HUES64 (cell line): ENCODE measurements around the gene SRGAP2C.
"Not testable (repeated sequence)": the region's sequence is repeated elsewhere in the genome, so short reads cannot be mapped to it uniquely, and the experiment has no call there.

Experiments
- H3K27ac ChIP-seq: 2 replicates; pipeline ENCODE4 v1.7.0; 2013; ENCODE audit warnings: low read depth, low read length, inconsistent platforms
- H3K27me3 ChIP-seq: 2 replicates; pipeline ENCODE4 v1.6.1; 2013; ENCODE audit warnings: mild to moderate bottlenecking, low read length; ENCODE audit not compliant: insufficient read depth
- H3K36me3 ChIP-seq: 2 replicates; pipeline ENCODE4 v1.6.1; 2013; ENCODE audit warnings: mild to moderate bottlenecking, low read length; ENCODE audit not compliant: insufficient read depth
- H3K4me1 ChIP-seq: 2 replicates; pipeline ENCODE4 v1.6.1; 2013; ENCODE audit warnings: mild to moderate bottlenecking, low read length, moderate library complexity; ENCODE audit not compliant: insufficient read depth
- H3K4me3 ChIP-seq: 2 replicates; pipeline ENCODE4 v1.5.1; 2013; ENCODE audit warnings: mild to moderate bottlenecking, low read length, moderate library complexity
- H3K9ac ChIP-seq: 2 replicates; pipeline ENCODE4 v1.6.1; 2013; ENCODE audit warnings: mild to moderate bottlenecking, low read depth, low read length
- H3K9me3 ChIP-seq: 2 replicates; pipeline ENCODE4 v1.6.1; 2013; ENCODE audit warnings: low read depth, low read length; ENCODE audit not compliant: insufficient read depth
- WGBS: fragments of 150-250, 120-280 bp; methylation state at CpG from one replicate; pipeline ENCODE4 v1.1.7; 2013; ENCODE audit warnings: missing lambda C conversion rate; 5-methylcytosine and 5-hydroxymethylcytosine counted together

The SRGAP2C gene

DNA sequence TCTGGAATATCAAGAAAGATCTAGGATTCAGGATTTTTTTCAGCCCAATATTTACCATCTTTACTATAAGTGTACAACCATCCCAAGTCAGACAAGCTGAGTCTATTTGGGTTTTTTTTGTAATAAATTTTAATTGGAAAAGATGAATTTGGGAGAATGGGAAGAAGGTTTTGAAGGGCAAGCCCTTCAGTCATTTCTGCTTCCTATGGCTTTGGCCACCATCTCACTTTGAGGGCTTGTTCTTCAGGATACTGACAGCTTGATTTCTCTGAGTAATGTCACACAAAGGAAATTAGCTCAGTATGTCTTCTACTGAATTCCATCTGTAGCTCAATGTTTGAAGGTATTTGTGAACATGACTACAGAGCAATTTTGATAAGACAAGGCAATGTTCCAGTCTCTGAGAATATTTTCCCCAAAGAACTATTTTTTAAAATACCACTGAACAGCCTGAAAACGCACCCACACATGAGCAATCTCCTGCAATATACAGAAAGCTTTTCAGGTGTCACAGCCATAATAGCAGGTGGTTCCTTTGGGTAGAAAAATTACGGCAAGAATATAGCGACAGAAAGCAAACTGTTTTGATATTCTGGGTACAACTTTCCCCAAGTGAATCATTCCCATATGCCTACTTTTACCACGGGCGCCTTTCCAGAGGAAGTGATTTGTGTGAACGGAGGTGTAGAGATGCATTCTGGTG lies 23.4 kb upstream of the SRGAP2C start:
- H3K4me1 ChIP-seq, H3K27me3 ChIP-seq, H3K27ac ChIP-seq, H3K9ac ChIP-seq, H3K4me3 ChIP-seq, H3K9me3 ChIP-seq, H3K36me3 ChIP-seq: not testable (repeated sequence)
- 96% methylated on average over 1 of the region's 6 CpGs for WGBS

DNA sequence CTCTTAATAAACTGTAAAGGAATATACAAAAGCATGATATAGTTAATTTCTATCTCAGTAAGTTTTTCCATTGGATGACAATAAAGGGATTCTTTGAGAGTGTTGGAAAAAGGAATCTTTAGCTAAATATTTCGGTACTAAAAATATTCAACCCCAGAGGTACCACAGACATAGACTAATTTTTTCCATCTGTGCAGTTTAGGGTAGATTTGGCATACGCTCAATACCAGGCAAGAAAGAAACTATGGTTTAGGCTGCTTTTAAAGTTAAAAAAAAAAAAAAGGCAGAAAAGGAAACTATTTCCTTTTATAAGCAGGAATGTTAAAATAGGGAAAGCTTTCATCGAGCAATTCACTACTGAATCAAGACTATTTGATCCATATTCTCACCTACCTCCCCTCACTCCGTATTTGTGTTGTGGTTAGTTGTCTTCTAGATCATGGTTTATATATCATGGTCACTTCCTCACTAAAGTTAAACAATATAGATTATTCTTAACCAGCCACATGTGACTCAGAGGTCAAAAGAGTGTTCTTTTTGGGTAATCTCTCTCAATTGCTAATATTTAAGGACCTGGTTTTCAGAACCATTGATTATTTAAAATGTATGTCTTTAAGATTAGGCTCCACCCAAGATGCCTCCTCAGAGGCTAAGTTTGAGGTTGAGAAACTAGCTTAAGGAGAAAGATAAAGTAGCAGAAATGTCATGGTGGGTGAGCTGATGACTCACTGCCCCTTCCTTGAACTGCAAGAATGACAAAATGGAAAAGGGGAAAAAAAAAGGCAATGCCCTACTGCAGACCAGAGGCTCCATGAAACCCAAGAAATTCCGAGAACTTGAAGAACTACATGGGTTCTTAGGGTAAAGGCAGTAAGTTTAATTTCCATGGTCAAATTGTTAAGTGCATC lies 20.7 kb upstream of the SRGAP2C start:
- WGBS, result no CpG with 5 or more reads among the region's 5 CpGs

DNA sequence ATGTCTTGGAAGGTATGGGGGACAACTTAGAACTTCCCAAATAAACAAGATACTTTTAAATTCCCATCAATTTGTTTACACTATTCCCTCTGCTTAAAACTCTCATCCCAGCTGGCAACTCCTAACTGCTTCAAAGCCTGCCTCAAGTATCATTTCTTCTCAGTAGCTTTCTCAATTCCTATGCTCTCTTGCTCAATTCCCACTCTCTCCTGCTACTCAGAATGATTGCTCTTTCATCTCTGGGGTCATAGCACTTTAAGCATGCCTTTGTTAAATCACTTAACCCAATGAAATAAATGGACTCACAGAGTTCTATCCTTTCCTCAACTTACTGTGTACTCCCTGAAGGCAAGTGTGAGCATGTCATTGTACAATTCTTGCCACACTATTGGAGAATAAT lies 19.5 kb upstream of the SRGAP2C start:
- H3K9ac ChIP-seq, H3K4me1 ChIP-seq, H3K27me3 ChIP-seq, H3K36me3 ChIP-seq, H3K4me3 ChIP-seq, H3K9me3 ChIP-seq, H3K27ac ChIP-seq: not testable (repeated sequence)

More for the DNA sequence above, 20.7 kb upstream of the SRGAP2C start:
- H3K36me3 ChIP-seq, H3K9ac ChIP-seq, H3K4me3 ChIP-seq, H3K27ac ChIP-seq, H3K4me1 ChIP-seq, H3K9me3 ChIP-seq, H3K27me3 ChIP-seq: not testable (repeated sequence)

DNA sequence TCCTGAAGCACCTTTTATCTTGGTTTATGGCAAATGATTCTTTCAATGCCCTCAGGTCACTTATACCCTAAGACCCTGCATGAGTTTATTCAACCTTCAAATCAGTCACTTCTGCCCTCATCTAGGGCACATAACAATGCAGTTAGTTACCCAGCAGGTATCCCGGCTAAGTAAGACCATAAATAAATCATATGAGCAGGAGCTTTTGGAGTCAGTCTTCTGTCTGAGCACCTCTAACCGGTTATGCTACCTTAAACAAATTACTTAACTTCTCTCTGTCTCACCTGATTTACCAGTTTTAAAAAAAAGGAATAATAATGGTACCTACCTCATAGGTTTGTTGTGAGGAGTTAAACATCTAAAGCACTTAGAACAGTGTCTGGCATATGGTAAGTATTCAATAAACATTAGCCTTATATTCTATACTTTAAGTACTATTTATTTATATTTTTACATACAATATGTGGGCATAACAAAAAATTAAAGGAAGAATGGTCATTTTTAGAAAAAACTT lies 17.5 kb upstream of the SRGAP2C start:
- not testable (repeated sequence) for H3K27me3 ChIP-seq, H3K9me3 ChIP-seq, H3K27ac ChIP-seq, H3K9ac ChIP-seq, H3K4me1 ChIP-seq, H3K4me3 ChIP-seq, H3K36me3 ChIP-seq
- 93% methylated on average over 1 of the region's 2 CpGs for WGBS

DNA sequence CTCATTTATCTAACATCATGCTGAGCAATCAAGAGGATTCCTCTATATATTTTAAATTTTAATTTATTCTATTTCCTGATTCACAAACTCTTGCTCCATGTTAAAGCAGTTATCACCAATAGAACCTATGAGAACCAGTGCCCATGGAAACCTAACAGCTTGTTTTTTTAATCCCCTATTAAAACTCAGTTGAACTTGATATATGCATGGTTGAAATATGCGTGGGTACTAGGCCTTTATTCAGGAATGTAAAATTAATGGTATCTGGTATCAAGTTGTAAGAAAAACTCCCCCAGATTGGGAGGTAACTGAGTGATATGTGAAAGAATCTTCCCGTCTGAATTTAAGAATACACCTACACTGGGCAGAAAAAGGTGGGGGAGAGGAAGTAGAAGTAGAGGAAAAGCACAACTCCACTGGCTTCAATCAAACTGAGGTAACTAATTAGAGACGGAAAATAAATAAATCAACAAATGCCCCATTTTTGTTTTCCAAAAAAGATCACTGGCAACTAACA lies 16.6 kb upstream of the SRGAP2C start:
- H3K27me3 ChIP-seq, H3K9ac ChIP-seq, H3K9me3 ChIP-seq, H3K27ac ChIP-seq, H3K36me3 ChIP-seq, H3K4me3 ChIP-seq, H3K4me1 ChIP-seq: not testable (repeated sequence)
- WGBS, result no CpG with 5 or more reads among the region's 3 CpGs

DNA sequence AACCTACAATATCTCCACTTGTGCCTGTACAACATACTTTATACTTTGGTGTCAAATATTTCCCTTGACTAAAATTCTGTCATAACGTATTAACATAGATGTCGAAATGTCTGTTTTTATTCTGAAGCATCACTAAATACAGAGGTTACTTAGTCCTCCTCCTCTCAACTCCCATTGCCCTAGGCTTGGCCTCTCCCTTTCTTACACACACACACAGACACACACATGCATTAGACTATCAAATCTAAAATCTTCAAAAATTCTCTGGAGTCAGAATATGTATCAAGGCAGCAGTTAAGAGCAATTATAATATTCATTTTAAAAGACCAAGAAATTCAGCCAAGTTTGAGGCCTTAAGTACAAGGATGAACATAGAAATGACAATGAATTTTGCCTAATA lies 8.1 kb upstream of the SRGAP2C start:
- 94% methylated on average over 2 of the region's 2 CpGs for whole genome bisulfite sequencing
- not testable (repeated sequence) for H3K36me3 ChIP-seq, H3K27ac ChIP-seq, H3K9ac ChIP-seq, H3K9me3 ChIP-seq, H3K27me3 ChIP-seq, H3K4me1 ChIP-seq, H3K4me3 ChIP-seq

DNA sequence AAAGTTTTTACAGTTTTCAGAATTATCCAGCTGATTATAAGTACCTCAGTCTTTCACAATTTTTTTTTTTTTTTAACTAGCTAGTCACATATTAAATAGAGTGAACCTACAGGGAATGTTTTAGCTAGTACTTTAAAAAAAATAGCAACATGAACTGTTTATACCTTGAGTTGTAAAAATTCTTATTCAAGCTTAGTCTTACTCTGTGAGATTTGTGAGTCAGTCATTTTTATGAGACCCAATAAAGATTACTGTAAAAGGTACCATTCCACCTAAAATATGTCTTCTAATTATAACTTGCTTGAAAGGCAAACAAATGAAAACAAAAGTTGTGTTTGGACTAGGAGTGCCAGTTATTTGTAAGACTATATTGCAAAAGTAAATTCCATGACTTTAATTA lies 6.6 kb upstream of the SRGAP2C start:
- not testable (repeated sequence) for H3K4me3 ChIP-seq, H3K4me1 ChIP-seq, H3K9ac ChIP-seq, H3K9me3 ChIP-seq, H3K36me3 ChIP-seq, H3K27me3 ChIP-seq, H3K27ac ChIP-seq

DNA sequence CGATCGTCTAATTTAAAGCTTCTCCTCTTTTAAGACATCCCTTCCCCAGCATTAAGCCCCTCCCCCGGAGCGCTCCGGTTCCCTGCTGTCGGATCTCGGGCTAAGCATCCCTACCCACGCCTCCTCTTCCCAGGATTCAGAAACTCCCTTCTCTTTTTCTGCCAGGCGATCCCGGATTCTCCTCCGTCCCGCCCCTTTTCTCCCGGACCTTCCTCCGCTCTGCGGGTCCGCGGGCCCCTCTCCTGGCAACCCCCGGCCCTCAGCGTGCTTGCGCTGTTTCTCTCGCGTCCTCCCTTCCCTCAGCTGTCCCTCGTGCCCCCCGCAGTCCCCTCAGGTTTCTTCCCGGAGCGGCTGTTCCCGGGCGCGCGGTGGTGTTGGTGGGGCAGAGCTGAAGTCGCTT lies 908 bp upstream of the SRGAP2C start:
- H3K9me3 ChIP-seq, H3K27me3 ChIP-seq, H3K36me3 ChIP-seq, H3K9ac ChIP-seq, H3K4me1 ChIP-seq: not testable (repeated sequence)
- WGBS, result 0% methylated on average over 5 of the region's 31 CpGs
- peak overlapping the region; percentile 56 for H3K4me3 ChIP-seq
- H3K27ac ChIP-seq, result peak overlapping the region; percentile 64; the same call in 1 of the 2 replicates

DNA sequence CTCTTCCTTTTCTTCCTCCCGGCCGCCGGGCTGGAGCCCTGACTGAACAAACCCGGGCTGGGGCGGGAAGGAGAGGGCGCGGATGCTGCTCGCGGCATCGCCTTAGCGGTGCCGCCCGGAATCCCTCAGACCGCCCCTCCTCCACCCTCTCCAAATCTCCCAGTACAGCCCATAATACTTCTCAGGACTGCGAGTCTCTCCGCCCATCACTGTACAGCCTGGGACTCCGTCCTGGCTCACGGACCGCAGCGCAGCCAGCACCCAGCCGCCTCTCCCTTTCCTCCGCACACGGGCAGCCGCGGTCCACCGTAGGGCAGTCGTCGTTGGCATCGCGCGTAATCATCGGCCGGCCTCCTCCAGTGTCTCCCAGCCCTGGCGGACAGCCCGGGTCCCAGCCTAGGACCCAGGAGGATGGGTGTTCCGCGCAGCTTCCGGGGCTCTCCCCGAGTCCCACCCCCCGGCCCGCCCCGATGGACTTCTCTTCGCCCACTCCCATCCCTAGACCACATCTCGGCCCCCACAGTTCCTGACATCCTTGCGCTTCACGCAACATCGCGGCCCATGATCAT lies 449 bp downstream of the SRGAP2C start:
- H3K4me3 ChIP-seq, result peak overlapping the region; percentile 40
- H3K27ac ChIP-seq, H3K36me3 ChIP-seq, H3K9me3 ChIP-seq, H3K9ac ChIP-seq, H3K4me1 ChIP-seq, H3K27me3 ChIP-seq: not testable (repeated sequence)
- WGBS, result no CpG with 5 or more reads among the region's 48 CpGs

DNA sequence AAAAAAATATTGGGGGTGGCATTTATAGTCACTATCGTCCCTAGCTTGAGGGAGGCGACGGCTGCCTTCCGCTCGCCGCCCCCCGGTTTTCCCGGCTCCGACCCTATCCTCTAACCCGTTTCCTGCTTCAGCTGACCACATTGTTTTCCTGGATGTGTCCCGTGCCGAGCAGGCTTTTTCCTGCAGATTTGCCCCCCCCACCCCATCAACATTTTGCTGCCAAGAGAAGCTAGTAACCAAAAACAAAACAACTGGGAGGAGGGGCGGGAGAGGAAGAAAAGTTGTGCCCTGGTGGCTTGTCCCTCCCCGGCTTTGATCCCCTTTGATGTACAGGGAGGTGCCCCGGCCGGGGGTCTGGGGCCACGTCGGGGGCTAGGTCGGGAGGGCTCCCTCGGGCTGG lies 1.4 kb downstream of the SRGAP2C start:
- H3K36me3 ChIP-seq, H3K9ac ChIP-seq, H3K27ac ChIP-seq, H3K4me3 ChIP-seq, H3K27me3 ChIP-seq, H3K9me3 ChIP-seq, H3K4me1 ChIP-seq: not testable (repeated sequence)
- WGBS, result no CpG with 5 or more reads among the region's 20 CpGs

DNA sequence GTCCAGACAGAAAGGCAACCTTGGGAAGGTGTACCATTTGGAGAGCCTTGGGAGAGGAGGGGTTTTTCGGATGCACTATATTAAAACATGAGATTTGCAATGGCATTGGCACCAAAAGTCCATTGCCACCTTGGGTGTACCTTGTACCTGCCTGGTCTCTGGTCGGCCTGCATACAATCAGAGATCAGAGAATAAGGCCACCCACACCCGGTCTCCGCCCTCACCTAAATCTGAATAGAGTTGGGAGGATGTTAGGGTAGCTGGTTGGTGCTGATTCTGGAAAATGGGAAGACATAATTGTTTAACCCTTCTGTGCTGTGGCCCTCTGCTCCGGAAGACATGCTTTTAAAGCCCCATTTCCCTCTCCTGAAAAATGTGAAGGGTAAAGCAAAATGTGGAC lies 3.1 kb downstream of the SRGAP2C start:
- peak overlapping the region; percentile 23; the same call in 1 of the 2 replicates for H3K4me3 ChIP-seq
- H3K27ac ChIP-seq, H3K9me3 ChIP-seq, H3K27me3 ChIP-seq, H3K9ac ChIP-seq, H3K36me3 ChIP-seq, H3K4me1 ChIP-seq: not testable (repeated sequence)
- 100% methylated on average over 2 of the region's 5 CpGs for WGBS
